ENCODE results near the gene SLC12A7.
"Not testable (repeated sequence)": the region's sequence is repeated elsewhere in the genome, so short reads cannot be mapped to it uniquely, and the experiment has no call there.

SLC12A7 gene

DNA sequence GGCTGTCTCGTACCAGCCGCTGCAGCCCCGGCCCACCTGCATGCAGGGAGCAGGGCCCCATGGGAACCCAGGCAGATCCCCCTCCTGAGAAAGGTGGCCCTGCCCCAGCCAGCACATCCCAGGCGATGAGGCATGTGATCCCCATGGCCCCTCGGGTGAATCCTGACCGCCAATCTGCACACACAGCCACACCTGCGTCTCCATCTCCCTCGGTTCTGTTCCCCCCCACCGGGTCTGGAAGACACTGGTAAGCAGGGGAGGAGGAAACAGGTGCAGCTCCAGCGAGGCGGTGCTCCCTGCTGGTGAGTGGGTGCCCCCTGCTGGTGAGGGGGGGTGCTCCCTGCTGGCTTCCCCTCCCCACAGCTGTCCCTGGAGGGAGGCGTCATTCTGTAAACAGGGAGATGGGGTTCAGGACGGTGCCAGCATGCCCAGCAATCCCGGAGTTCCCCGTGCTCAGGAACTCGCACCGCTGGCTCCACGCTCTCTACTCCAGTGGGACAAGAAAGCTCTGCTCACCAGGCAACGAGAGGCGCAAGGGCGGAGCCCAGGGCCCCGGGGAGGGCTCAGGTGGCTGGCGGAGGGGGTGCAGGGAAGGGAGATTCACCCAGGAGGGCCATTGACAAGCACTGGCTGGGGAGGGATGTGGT is 28.4 kb upstream of the SLC12A7 start:
- no peak for FAIRE-seq

DNA sequence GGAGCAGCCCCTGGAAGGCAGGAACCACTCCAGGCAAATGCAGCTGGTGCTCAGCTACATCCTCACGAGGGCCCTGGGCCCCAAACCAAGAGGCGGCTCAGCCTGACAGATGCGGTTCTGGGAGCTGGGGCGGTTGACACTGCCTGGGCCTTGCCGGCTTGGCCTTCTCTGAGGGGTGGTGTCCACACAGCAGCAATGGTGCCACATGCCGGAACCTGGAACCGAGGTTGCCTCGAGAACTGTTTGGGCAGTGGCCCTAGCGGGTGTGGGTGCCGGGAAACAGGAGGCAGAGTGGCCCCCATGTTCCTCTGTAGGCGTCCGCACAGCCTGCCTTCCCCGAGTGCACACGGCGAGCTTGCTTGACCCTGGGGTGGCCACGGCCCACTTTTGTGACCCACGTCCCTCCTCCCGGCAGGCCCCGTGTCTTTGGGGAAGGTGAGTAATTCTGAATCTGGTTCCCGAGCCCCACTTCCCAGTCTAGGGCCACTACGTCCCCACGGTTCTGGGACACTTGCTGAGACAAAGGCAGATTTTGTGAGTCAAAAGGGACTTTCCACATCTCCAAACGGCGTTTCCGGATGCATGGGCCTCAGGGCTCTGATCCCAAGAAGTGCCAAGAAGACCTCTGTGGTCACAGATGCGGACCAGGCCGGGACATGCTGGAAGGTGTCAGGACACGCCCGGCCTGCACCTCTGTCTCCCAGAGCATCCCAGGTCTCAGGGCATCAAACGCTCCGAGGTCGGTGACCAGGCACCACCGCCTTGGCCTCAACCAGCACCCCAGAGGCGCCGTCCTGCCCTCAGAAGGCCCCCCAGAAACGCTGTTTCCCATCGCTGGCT is 27.7 kb upstream of the SLC12A7 start:
- no peak for FAIRE-seq

DNA sequence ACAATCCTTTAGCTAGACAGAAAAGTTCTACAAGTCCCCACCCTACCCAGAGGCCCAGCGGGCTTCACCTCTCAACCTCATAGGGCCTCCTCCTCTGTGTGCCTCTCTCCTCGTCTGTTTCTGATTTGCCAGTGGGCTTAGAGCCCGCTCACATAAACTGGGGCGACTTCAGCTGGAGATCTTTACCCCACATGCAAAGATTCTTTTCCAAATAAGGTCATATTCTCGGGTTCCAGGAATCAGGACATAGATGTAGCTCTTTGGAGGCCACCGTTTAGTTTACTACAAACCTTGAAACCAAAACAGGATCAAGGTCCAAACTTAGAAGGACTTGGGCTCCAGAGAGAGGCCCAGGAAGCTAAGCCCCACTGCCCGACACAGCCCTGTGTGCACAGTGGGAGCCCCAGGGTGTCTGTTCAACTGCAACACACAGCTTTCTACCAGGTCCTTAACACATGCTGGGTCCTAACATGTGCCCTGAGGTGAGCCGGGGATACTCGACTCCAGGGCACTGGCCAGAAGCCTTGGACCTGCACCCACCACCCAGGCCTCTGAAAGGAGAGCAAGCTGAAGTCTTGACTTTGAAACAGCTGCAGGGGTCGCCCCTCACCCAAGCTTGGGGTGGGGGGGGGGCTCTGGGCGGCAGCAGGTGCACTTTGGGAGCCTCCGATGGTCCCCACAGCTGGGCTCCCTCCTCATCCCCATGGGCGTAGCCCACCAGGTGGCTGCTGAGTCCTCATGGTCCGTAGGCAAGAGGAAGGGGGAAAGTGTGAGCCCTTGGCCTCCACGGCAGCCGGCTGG is 26.8 kb upstream of the SLC12A7 start:
- FAIRE-seq = no peak

DNA sequence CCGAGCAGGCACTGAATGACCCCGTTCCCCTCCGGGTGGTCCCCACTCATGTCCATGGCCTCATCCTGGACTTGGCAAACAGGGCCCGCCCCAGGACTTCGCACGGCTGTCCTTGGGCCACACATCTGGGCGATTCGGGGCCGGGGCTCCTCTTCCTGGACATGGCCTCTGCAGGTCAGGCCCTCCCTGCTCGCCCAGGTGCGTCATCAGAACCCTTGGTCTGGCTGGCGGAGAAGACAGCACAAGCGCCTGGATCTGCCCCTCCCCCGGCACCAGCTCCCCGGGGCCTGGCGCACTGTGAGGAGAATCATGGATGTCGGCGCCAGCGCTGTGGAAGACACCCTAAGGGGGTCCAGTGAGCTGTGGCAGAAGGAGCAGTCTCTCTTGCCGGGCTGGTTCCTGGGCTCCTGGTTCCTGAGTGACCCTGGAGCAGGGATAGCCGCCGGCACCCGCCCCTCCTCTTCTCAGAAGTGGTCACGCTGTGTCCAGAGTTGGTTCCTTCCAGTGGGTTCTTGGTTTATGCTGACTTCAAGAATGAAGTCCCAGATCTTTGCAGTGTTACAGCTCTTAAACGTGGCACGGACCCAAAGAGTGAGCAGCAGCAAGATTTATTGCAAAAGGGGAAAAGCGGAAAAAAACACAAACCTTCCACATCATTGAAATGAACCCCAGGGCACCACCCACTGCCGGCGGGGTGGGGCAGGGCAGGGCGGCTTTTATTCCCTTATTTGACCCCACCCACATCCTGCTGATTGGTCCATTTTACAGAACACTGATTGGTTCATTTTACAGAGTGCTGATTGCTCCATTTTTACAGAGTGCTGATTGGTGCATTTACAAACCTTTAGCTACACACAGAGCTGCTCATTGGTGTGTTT is 25.9 kb upstream of the SLC12A7 start:
- no peak for FAIRE-seq

DNA sequence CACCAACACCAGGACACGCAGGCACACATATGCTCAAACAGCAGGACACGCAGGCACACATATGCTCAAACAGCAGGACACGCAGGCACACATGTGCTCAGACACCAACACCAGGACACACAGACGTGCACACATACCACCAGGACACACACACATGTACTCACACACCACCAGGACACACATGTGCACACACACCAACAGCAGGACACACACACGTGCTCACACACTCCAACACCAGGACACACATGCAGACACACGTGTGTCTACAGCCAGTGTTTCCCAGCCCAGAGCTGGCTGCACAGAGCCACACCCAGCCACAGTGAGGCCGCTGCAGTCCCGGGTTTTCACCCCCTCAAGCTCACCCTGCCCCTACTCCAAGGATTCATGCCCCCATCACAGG is 25.0 kb upstream of the SLC12A7 start:
- no peak for FAIRE-seq

DNA sequence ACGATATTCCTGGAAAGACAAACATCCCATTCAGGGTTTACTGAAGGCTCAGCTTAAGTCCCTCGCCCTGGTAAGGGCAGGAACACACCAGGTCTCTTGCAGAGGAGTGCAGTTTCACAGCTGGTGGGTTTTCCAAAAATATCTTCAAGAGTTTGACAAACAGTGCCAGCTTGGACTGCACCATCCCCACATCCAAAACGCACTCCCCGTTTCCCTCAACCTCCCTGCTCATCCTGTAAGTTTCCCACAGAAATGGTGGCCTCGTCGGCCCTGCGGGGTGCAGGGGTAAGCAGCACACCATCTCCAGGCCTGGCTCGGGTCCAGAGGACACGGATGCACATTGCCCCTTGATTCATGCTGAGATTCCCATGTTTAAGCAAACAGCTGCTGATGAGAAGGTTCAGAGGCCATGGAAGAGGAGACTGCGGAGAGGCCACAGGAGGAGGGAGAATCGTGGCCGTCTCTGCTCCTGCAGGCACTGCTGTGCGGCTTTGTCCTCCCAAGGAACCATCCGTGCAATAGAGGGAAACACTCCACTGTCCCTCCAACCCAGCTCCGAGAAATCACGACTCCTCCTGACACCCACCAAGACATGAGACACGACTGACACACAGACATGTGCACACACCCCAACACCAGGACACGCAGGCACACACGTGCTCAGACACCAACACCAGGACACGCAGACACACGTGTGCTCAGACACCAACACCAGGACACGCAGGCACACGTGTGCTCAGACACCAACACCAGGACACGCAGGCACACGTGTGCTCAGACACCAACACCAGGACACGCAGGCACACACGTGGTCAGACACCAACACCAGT is 24.0 kb upstream of the SLC12A7 start:
- no peak for FAIRE-seq

DNA sequence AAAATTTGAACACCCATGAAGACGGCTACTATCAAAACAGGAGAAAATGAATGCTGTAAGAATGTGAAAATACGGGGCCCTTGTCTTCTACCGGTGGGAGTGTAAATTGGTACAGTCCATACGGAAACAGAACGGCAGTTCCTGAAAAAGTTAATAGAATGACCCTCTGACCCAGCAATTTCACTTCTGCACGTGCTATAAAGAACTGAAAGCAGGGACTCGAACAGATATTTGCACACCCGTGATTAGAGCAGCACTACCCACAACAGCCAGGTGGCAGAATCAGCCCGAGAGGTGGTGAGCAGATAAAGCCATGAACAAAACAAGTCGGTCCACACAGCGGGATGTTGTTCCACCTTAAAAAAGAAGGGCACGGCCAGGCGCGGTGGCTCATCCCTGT is 22.6 kb upstream of the SLC12A7 start:
- FAIRE-seq = no peak

DNA sequence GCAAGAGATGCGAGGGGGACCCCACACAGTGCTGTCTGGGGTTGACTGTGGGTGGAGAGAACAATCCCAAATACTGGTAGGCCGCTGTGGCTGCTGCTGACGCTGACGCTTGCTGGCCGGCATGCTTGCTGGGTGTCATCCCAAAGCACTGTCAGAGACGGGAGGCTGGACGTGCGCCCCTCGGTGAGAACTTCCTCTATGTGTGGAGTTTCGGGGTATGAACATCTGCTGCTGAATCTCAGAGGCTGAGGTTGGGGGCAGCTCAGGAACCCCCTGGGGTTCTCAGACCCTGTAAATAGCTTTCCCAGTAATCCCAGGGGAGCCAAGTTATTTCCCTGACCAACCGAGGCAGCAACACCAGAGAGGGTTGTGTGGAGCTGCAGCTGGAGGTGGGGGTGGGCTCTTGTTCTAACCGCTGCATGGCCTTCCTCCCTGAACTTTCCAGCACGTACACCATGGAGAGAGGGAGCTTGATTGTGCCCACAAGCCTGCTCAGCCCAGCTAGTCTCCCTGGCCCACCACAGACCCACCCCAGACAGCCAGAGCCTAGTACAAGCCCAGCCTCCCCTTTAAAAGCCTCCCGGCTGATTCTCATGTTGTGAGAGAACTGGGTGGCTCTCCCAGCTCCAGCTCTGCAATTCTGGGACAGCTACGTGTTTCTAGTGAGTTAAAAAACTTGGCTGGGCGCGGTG is 21.8 kb upstream of the SLC12A7 start:
- FAIRE-seq = no peak

DNA sequence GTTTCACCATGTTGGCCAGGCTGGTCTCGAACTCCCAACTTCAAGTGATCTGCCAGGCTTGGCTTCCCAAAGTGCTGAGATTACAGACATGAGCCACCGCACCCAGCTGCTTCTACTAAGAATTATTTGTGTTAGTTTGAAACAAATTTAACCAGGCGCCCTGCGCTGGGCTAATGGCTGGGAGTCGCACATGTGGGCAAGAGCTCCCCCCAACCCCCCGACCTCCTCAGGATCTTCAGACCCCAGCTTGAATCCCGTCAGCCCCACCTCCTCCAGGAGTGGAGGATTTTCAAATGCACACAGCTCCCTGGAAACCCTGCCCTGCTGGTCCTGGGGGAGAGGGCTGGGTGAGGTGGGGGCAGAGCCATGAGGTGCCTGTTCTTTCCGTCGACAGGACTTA is 21.2 kb upstream of the SLC12A7 start:
- no peak for FAIRE-seq

DNA sequence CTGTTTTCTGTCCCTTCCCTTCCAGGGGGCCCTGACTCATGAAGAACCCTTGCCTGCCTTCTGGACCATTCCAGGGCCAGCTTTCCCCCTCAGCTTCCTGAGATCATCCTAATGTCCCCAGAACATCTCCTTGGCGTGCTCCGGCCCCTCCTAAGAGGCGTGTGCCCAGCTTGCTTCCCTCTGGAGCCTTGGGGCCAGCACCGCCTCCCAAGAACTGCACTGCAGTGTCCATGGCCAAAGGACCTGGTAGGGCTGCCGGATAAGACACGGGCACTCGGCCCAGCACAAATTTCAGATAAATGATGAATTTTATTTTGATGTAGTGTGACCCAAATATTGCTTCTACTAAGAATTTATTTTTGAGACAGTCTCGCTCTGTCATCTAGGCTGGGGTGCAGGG is 20.7 kb upstream of the SLC12A7 start:
- FAIRE-seq = no peak

DNA sequence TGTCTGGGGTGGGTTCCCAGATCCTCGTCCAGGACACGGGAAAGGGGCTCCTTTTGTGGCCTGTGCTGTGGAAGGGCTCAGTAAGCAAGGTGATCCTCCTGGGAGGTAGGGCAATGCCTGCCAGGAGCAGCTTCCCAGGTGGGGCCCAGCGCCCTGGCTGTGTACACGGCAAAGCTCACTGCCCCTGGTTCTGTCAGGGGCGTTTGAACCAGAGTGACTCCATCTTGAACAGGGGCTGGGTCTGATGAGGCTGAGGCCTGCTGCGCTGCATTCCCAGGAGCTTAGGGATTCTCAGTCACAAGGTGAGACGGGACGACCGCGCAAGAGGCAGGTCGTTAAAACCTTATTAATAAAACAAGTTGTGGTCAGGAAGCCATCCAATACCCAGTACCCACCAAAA is 19.9 kb upstream of the SLC12A7 start:
- no peak for FAIRE-seq

DNA sequence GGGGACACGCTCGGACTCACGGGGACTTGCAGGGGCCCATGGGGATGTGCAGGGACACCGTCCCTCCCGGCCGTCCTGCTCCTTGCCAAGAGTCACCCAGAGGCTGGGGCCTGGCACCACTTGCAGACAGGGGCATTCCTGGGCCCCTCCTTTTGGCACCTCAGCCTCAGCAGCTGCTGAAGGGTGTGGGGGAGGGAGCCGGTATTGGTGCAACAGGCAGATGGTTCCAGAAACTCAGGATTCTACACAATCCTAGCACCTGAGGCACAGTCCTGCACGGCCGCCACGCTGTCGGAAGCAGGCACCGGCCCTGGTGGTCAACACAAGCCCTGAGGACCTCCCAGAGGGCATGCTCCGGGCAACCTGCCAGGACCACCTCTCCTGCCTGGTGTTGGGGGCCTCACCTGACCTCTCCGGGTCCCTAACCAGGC is 19.3 kb upstream of the SLC12A7 start:
- no peak for FAIRE-seq

DNA sequence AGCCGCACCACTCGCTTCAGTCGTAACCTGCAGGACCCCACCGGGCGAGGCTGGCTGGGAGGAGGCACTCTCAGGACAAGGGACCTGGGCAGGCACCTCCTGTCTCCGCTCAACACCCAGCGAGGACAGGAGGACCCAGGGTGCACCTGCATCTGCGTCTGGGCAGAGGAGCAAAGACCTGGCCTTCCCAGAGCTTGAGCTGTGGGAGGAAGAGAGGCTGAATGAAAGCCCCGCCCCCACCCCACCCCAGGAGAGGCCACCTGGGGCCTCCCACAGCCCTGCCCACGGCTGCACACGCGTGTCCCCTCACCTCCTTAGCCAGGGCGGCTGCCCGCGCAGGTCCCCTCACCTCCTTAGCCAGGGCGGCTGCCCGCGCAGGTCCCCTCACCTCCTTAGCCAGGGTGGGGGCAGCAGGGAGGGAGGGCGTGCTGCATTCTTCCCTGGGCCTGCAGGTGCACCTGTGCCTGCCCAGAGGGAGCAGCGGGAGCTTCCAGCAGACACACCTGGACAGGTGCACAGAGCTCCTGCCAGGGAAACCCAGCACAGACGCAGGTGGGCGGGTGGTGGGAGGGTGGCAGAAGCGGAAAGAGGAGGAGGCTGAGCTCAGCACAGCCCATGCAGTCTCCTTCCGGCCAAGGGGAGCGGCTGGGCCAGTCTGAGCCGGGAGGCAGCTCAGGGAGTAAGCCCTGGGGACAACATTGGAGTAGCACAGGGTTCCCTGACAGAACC is 18.5 kb upstream of the SLC12A7 start:
- no peak for FAIRE-seq

DNA sequence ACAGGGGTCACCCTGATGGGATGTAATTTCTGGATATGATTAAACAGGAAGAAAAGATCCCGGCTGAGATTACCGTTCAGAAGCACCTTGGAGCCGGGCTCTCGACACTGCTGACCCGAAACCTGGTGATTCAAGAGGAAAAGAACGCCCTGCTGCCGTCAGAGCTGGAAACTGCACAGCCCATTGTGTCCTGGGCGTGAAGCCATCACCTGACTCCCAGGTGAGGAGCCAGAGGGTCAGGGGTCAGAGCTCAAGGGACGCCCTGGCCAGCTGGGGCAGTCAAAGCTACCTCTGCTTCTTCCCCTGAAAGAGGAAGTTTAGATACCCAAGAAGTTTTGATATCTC is 17.8 kb upstream of the SLC12A7 start:
- no peak for FAIRE-seq

DNA sequence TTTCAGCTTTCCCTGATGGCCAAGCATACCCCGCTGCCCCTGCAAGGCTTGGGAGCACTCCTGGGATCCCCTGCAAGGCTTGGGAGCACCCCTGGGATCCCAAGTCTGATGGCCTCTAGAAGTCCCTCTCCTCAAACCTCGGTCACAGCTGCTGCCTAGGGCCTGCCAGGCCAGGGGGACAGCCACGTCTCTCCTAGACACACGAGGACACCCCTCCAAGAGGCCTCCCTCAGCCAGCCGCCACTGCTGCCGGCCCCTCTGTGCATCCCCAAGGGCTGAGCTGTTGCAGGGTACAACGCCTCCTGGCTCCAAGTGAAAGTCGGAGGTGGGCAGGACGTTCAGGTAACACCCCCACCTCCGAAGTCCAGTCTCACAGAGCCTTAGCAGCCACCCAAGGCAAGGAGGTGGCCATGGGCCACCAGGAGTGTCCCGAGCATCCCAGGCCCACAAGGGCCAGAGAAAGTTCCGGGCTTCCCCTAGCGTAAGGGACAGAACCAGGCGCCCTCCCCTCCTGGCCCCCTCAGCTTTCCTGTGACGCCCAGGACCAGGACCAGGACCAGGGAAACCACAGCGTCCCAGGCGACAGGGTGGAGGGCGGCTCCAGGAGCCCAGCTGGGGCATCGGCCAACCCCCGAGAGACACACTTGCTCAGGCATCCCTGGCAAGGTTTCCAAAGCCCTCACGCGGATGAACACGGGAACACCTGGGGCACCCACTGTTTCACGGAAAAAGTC is 17.3 kb upstream of the SLC12A7 start:
- no peak for FAIRE-seq

DNA sequence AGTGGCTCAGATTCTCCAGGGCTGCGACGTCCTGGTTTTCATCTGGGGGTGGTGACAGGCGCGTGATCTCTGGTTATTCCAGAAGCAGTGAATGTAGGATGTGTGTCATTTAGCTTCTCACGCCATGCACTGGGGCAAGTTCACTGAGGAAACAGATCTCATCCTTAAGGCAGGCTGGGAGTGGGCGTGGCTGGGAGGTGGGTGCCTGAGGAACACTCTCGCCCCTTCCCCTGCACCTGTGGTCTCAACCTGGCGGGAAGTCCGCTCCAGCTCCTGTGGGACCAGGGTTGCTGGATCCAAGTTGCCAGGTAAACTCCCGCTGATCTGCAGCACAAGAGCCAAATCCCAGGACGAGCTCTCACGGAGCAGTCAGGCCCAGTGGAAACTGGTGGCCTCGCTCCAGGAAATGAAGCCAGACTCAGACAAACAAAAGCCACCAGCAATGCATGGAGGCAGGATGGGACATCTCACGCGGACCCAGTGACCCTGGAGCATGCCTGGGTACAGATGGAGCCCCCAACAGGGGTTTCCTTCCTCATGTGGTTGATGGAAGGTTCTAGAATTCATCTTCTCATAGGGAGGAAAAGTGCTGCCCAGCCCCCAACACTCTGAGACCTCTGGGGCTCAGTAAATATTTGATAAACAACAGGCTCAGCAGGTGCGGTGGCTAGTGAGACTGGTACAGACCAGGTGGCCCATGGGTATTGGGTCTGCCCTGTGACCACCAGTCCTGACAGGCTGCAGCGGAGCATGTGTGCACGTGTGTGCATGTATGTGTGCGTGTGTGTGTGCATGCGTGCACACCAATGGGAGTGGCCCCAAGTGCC is 16.3 kb upstream of the SLC12A7 start:
- FAIRE-seq = no peak

DNA sequence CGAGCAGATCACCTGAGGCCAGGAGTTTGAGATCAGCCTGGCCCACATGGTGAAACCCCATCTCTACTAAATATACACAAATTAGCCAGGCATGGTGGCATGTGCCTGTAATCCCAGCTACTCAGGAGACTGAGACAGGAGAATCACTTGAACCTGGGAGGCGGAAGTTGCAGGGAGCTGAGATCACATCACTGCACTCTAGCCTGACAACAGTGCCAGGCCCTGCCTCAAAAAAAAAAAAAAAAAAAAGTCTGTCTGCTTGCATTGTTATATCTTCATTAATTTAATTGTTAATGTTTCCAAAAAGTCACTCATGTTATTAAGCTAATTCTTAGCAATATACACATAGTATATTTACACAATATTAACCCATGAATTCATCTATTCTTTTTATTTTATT is 13.8 kb upstream of the SLC12A7 start:
- not testable (repeated sequence) for FAIRE-seq

DNA sequence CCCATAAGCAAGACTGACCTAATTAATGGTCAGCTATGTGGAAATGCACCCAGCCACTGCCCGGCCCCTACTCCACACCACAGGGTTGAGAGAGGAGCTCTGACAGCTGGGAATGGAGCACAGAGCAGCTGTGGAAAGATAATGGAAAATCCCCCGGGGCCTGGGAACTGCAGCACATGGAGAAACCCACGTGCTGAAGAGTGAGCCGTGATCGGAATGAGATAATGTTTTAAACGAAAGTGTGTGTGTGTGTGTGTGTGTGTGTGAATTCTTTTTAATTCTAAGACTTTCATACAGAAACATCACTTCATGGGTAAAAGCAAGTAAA is 13.1 kb upstream of the SLC12A7 start:
- no peak for FAIRE-seq
